H9 (cell line): ENCODE results near the gene MAP6. TPM values are rescaled to one million over a fixed set of nuclear protein-coding genes. Genes with fewer than 3 reads are reported as not detected.

Source experiments
- DNase-seq: peaks from one replicate; pipeline ENCODE4 v3.0.0-alpha.2; 2017
- H2AFZ ChIP-seq: one replicate; pipeline ENCODE4 v1.6.1; 2013; ENCODE audit warnings: mild to moderate bottlenecking, low read length, control low read depth, moderate library complexity
- H2AK5ac ChIP-seq: 2 replicates; pipeline ENCODE4 v1.6.1; 2013; ENCODE audit warnings: low read length, control low read depth, mixed read lengths; ENCODE audit not compliant: insufficient read length
- H2BK120ac ChIP-seq: one replicate; pipeline ENCODE4 v1.6.1; 2013; ENCODE audit warnings: low read depth, mild to moderate bottlenecking, low read length, control low read depth, inconsistent platforms; ENCODE audit not compliant: poor library complexity, severe bottlenecking
- H2BK12ac ChIP-seq: 2 replicates; pipeline ENCODE4 v1.6.1; 2013; ENCODE audit warnings: low read length, control low read depth, mixed read lengths, low read depth; ENCODE audit not compliant: insufficient read length
- H2BK15ac ChIP-seq: 2 replicates; pipeline ENCODE4 v1.6.1; 2013; ENCODE audit warnings: low read depth, low read length, control low read depth
- H2BK20ac ChIP-seq: one replicate; pipeline ENCODE4 v1.6.1; 2013; ENCODE audit warnings: low read depth, mild to moderate bottlenecking, low read length, control low read depth, inconsistent platforms; ENCODE audit not compliant: poor library complexity, severe bottlenecking
- H2BK5ac ChIP-seq: 2 replicates; pipeline ENCODE4 v1.6.1; 2013; ENCODE audit warnings: low read length, control low read depth, mixed read lengths; ENCODE audit not compliant: insufficient read length
- H3K14ac ChIP-seq: 2 replicates; pipeline ENCODE4 v1.6.1; 2013; ENCODE audit warnings: low read length, control low read depth; ENCODE audit not compliant: insufficient read depth
- H3K18ac ChIP-seq: 2 replicates; pipeline ENCODE4 v1.6.1; 2013; ENCODE audit warnings: low read depth, mild to moderate bottlenecking, mixed read lengths, low read length, control low read depth; ENCODE audit not compliant: insufficient read length
- H3K23ac ChIP-seq: 2 replicates; pipeline ENCODE4 v1.6.1; 2013; ENCODE audit warnings: low read length, control low read depth, mixed read lengths, low read depth; ENCODE audit not compliant: insufficient read length
- H3K23me2 ChIP-seq: 2 replicates; pipeline ENCODE4 v1.6.1; 2013; ENCODE audit warnings: low read depth, mild to moderate bottlenecking, mixed read lengths, low read length, control low read depth; ENCODE audit not compliant: insufficient read length, poor library complexity, severe bottlenecking
- H3K27ac ChIP-seq: 2 replicates; pipeline ENCODE4 v1.5.1; 2013; ENCODE audit warnings: low read length, control low read depth, mixed read lengths, low read depth; ENCODE audit not compliant: insufficient read length
- H3K27me3 ChIP-seq: 2 replicates; pipeline ENCODE4 v1.6.1; 2013; ENCODE audit warnings: low read length, control low read depth, inconsistent platforms; ENCODE audit not compliant: insufficient read depth
- H3K4ac ChIP-seq: 2 replicates; pipeline ENCODE4 v1.6.1; 2013; ENCODE audit warnings: low read depth, mild to moderate bottlenecking, control low read depth, inconsistent platforms, low read length, moderate library complexity
- H3K4me1 ChIP-seq: 2 replicates; pipeline ENCODE4 v1.6.1; 2013; ENCODE audit warnings: low read length, control low read depth, inconsistent platforms; ENCODE audit not compliant: insufficient read depth
- H3K4me2 ChIP-seq: 2 replicates; pipeline ENCODE4 v1.6.1; 2013; ENCODE audit warnings: low read length, control low read depth, mixed read lengths; ENCODE audit not compliant: insufficient read length, insufficient read depth
- H3K56ac ChIP-seq: 2 replicates; pipeline ENCODE4 v1.6.1; 2013; ENCODE audit warnings: low read depth, mild to moderate bottlenecking, mixed read lengths, low read length, control low read depth; ENCODE audit not compliant: insufficient read length
- H3K79me1 ChIP-seq: 2 replicates; pipeline ENCODE4 v1.6.1; 2013; ENCODE audit warnings: low read depth, mild to moderate bottlenecking, moderate library complexity, low read length, control low read depth, inconsistent platforms; ENCODE audit not compliant: insufficient read depth, poor library complexity, severe bottlenecking
- H3K79me2 ChIP-seq: 2 replicates; pipeline ENCODE4 v1.6.1; 2013; ENCODE audit warnings: low read length, control low read depth, inconsistent platforms; ENCODE audit not compliant: insufficient read depth
- H3K9ac ChIP-seq: 2 replicates; pipeline ENCODE4 v1.6.1; 2013; ENCODE audit warnings: low read length, control low read depth, mixed read lengths; ENCODE audit not compliant: insufficient read length; ENCODE audit errors: extremely low read depth
- H3K9me3 ChIP-seq: one replicate; pipeline ENCODE4 v1.6.1; 2013; ENCODE audit warnings: low read depth, low read length, inconsistent platforms; ENCODE audit not compliant: control insufficient read depth
- H3T11ph ChIP-seq: one replicate; pipeline ENCODE4 v1.6.1; 2013; ENCODE audit warnings: mild to moderate bottlenecking, low read length, control low read depth, inconsistent platforms
- H4K20me1 ChIP-seq: one replicate; pipeline ENCODE4 v1.6.1; 2013; ENCODE audit not compliant: control insufficient read depth, insufficient read length, insufficient read depth
- H4K5ac ChIP-seq: 2 replicates; pipeline ENCODE4 v1.6.1; 2013; ENCODE audit warnings: low read depth, mild to moderate bottlenecking, mixed read lengths, low read length, control low read depth; ENCODE audit not compliant: insufficient read length
- H4K8ac ChIP-seq: replicated peaks from 2 replicates; pipeline ENCODE4 v1.6.1; 2013; ENCODE audit warnings: low read length, control low read depth, mixed read lengths, low read depth; ENCODE audit not compliant: insufficient read length
- H4K91ac ChIP-seq: 2 replicates; pipeline ENCODE4 v1.6.1; 2013; ENCODE audit warnings: low read depth, mild to moderate bottlenecking, moderate library complexity, mixed read lengths, low read length, control low read depth; ENCODE audit not compliant: insufficient read length
- H3K27ac Mint-ChIP-seq, 3 experiments: 2 replicates in 2 of 3; 3 replicates in 1 of 3; pipeline ENCODE4 v1.8.0; 2020 to 2021; ENCODE audit warnings: mixed read lengths in 3 of 3, mild to moderate bottlenecking in 1 of 3, moderate library complexity in 1 of 3
- H3K27me3 Mint-ChIP-seq: 2 replicates; pipeline ENCODE4 v1.8.0; 2021; ENCODE audit warnings: low read depth, mild to moderate bottlenecking, moderate library complexity, mixed read lengths
- H3K36me3 Mint-ChIP-seq, 3 experiments: 2 replicates in 2 of 3; 3 replicates in 1 of 3; pipeline ENCODE4 v1.8.0; 2020 to 2021; ENCODE audit warnings: low read depth in 3 of 3, mixed read lengths in 3 of 3; ENCODE audit not compliant: insufficient read depth in 1 of 3
- H3K4me1 Mint-ChIP-seq, 2 experiments: 2 replicates each; pipeline ENCODE4 v1.8.0; 2020; ENCODE audit warnings: mixed read lengths in 2 of 2
- H3K4me3 Mint-ChIP-seq, 2 experiments: 2 replicates in 1 of 2; 3 replicates in 1 of 2; pipeline ENCODE4 v1.8.0; 2020 to 2021; ENCODE audit warnings: mild to moderate bottlenecking in 2 of 2, mixed read lengths in 2 of 2, moderate library complexity in 1 of 2
- H3K9me3 Mint-ChIP-seq, 2 experiments: 2 replicates in 1 of 2; 3 replicates in 1 of 2; pipeline ENCODE4 v1.8.0; 2020; ENCODE audit warnings: mild to moderate bottlenecking in 2 of 2, mixed read lengths in 2 of 2, moderate library complexity in 1 of 2
- WGBS: extraction: QIAGEN DNeasy Blood & Tissue Kit; methylation state at CpG from one replicate; pipeline ENCODE4 v1.1.7; 2013; ENCODE audit warnings: missing lambda C conversion rate, low lambda C conversion rate, mixed read lengths; ENCODE audit not compliant: insufficient read length; ENCODE audit errors: extremely low coverage; 5-methylcytosine and 5-hydroxymethylcytosine counted together
- total RNA-seq: library from RNA; stranded (reverse); gene quantifications from 2 replicates; pipeline ENCODE4 v1.2.1, GENCODE V29; 2021
- TF ChIP-seq, protein P1 (sequence below): fragments of 200-600 bp; sonication (generic); conservative IDR thresholded peaks from 3 replicates; pipeline ENCODE4 v1.8.0; 2021; ENCODE audit warnings: antibody characterized with exemption, mild to moderate bottlenecking

MAP6 gene
- total RNA-seq, 1 experiment from 2014 or later: 0.77 TPM

DNA sequence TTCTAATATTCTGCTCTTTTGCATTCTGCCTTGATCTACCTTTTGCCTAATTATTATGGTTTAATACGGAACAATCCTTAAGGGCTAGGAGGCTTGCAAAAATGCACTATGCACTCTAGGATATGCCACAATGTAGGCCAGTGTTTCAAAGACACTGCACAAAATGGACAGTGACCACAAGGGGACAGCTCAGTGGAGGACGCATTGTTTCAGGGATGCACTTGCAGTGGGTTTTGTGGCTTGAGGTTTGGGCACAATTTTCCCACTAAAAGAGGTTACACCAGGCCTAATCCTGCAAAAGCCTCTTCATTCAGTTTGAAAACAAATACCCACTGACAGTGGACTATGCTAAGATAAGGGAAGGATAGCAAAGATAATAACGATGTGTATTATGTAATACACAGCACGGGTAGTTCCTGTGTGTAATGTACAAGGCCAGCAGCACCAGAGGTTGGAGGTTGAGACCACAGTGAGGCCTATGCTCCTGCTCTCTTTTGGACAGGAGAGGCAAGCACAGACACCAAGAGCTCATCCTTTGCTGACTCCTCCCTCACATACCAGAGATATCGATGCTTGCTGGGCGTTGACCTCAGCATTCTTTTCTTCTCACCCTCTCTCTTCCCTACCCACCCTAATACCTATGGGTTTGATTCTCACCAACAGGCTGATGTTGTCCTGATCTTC, 12.7 kb downstream of the MAP6 start:
- no peak overlapping the region for H3K4me3 Mint-ChIP-seq
- no peak overlapping the region for H2AFZ ChIP-seq

More for the DNA sequence above, 12.7 kb downstream of the MAP6 start:
- Mint-ChIP-seq H3K27me3 (peaks cover 11% of the 10 kb centered on the region), H3K9me3 (no peaks in the 10 kb centered on the region), H3K36me3 (no peaks in the 10 kb centered on the region), H3K27ac (no peak overlapping the region), H3K4me1 (peaks cover 9 to 25% of the 10 kb centered on the region in 2 experiments; a peak in 3 of 4 replicates)
- DNase-seq: no peak
- Histone ChIP-seq H3K18ac (no peak overlapping the region), H2BK120ac (no peak overlapping the region), H3K4me1 (peaks cover 2% of the 10 kb centered on the region; the same call in 1 of the 2 replicates), H3K14ac (no peak overlapping the region), H3K79me1 (no peaks in the 10 kb centered on the region), H4K20me1 (no peaks in the 10 kb centered on the region), H3K23me2 (no peaks in the 10 kb centered on the region), H3T11ph (no peak overlapping the region), H3K79me2 (no peaks in the 10 kb centered on the region), H2BK15ac (no peak overlapping the region), H4K8ac (peak overlapping the region; percentile 50), H3K56ac (no peak overlapping the region), H3K27ac (no peak overlapping the region), H4K5ac (no peak overlapping the region), H2BK12ac (no peak overlapping the region), H3K9ac (no peak overlapping the region), H3K4ac (no peak overlapping the region), H4K91ac (no peak overlapping the region), H3K4me2 (no peak overlapping the region), H2AK5ac (no peak overlapping the region), H3K27me3 (no peaks in the 10 kb centered on the region), H3K23ac (no peak overlapping the region), H2BK5ac (no peak overlapping the region), H3K9me3 (no peaks in the 10 kb centered on the region), H2BK20ac (no peak overlapping the region)
- TF ChIP-seq, protein P1, sequence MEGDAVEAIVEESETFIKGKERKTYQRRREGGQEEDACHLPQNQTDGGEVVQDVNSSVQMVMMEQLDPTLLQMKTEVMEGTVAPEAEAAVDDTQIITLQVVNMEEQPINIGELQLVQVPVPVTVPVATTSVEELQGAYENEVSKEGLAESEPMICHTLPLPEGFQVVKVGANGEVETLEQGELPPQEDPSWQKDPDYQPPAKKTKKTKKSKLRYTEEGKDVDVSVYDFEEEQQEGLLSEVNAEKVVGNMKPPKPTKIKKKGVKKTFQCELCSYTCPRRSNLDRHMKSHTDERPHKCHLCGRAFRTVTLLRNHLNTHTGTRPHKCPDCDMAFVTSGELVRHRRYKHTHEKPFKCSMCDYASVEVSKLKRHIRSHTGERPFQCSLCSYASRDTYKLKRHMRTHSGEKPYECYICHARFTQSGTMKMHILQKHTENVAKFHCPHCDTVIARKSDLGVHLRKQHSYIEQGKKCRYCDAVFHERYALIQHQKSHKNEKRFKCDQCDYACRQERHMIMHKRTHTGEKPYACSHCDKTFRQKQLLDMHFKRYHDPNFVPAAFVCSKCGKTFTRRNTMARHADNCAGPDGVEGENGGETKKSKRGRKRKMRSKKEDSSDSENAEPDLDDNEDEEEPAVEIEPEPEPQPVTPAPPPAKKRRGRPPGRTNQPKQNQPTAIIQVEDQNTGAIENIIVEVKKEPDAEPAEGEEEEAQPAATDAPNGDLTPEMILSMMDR: no peak
- WGBS: no CpG with 5 or more reads among the region's 6 CpGs
